GM23248 (cell line): ENCODE measurements around the gene CTR9. TPM values are rescaled to one million over a fixed set of nuclear protein-coding genes. Genes with fewer than 3 reads are reported as not detected.
A peak's percentile ranks its signal among the peaks of the same experiment; 100 is the strongest.

Source experiments
- DNase-seq: peaks from one replicate; pipeline ENCODE4 v3.0.0-alpha.2; 2015
- H2AFZ ChIP-seq: fragments of 200-600 bp; sonication (generic); 2 replicates; pipeline ENCODE4 v1.6.1; 2016; ENCODE audit warnings: antibody characterized with exemption
- H3F3A ChIP-seq: fragments of 200-600 bp; sonication (generic); 2 replicates; pipeline ENCODE4 v1.6.1; 2016; ENCODE audit warnings: mild to moderate bottlenecking, antibody characterized with exemption, mixed run types; ENCODE audit not compliant: insufficient read depth
- H3K27ac ChIP-seq: fragments of 200-600 bp; sonication (generic); 2 replicates; pipeline ENCODE4 v1.5.1; 2016; ENCODE audit warnings: mild to moderate bottlenecking
- H3K27me3 ChIP-seq: fragments of 200-600 bp; sonication (generic); replicated peaks from 2 replicates; pipeline ENCODE4 v1.6.1; 2016; ENCODE audit warnings: mild to moderate bottlenecking; ENCODE audit not compliant: insufficient read depth
- H3K36me3 ChIP-seq: fragments of 200-600 bp; sonication (generic); 2 replicates; pipeline ENCODE4 v1.6.1; 2016; ENCODE audit warnings: low read depth, mild to moderate bottlenecking
- H3K4me1 ChIP-seq: fragments of 200-600 bp; sonication (generic); 2 replicates; pipeline ENCODE4 v1.6.1; 2016; ENCODE audit warnings: mild to moderate bottlenecking; ENCODE audit not compliant: insufficient read depth
- H3K4me2 ChIP-seq: fragments of 200-600 bp; sonication (generic); one replicate; pipeline ENCODE4 v1.6.1; 2016; ENCODE audit warnings: mild to moderate bottlenecking; ENCODE audit not compliant: unreplicated experiment
- H3K4me3 ChIP-seq: fragments of 200-600 bp; sonication (generic); 2 replicates; pipeline ENCODE4 v1.5.1; 2016; ENCODE audit warnings: mild to moderate bottlenecking
- H3K79me2 ChIP-seq: fragments of 200-600 bp; sonication (generic); 2 replicates; pipeline ENCODE4 v1.6.1; 2016; ENCODE audit warnings: mild to moderate bottlenecking; ENCODE audit not compliant: insufficient read depth
- H3K9ac ChIP-seq: fragments of 200-600 bp; sonication (generic); 2 replicates; pipeline ENCODE4 v1.6.1; 2016; ENCODE audit warnings: mild to moderate bottlenecking
- H3K9me2 ChIP-seq: fragments of 200-600 bp; sonication (generic); 2 replicates; pipeline ENCODE4 v1.6.1; 2016; ENCODE audit warnings: mixed run types, mild to moderate bottlenecking, moderate library complexity; ENCODE audit not compliant: insufficient read depth
- H3K9me3 ChIP-seq: fragments of 200-600 bp; sonication (generic); one replicate; pipeline ENCODE4 v1.6.1; 2017; ENCODE audit warnings: low read depth
- H4K20me1 ChIP-seq: fragments of 200-600 bp; sonication (generic); 2 replicates; pipeline ENCODE4 v1.6.0; 2016; ENCODE audit not compliant: insufficient read depth
- EZH2 ChIP-seq: fragments of 200-600 bp; sonication (generic); IDR thresholded peaks from 2 replicates; pipeline ENCODE4 v1.6.1; 2018; ENCODE audit warnings: antibody characterized with exemption, mild to moderate bottlenecking; ENCODE audit not compliant: insufficient read depth, poor library complexity, severe bottlenecking
- EZH2phosphoT487 ChIP-seq: fragments of 200-600 bp; sonication (generic); IDR thresholded peaks from 2 replicates; pipeline ENCODE4 v1.6.1; 2018; ENCODE audit warnings: antibody characterized with exemption, moderate library complexity, mild to moderate bottlenecking, low read depth; ENCODE audit not compliant: insufficient read depth
- WGBS, 2 experiments: methylation state at CpG; one replicate each; pipeline ENCODE4 v1.1.6; 2015 to 2017; ENCODE audit warnings: low lambda C conversion rate in 2 of 2, low coverage in 1 of 2; ENCODE audit errors: missing lambda C conversion rate in 2 of 2; 5-methylcytosine and 5-hydroxymethylcytosine counted together
- in situ Hi-C: fragments of 300-500 bp; cut with MboI; formaldehyde crosslinking; loops from 2 replicates; pipeline ENCODE4 v1.15.0; 2020
- polyA plus RNA-seq: library from polyadenylated mRNA; unstranded; fragments of >200 nt; fragmentation: Nextera tagmentation; extraction: Ambion mirVana; gene quantifications from 2 replicates; pipeline ENCODE4 v1.2.1, GENCODE V29; 2016
- total RNA-seq: library from RNA; depleted of rRNA; stranded (reverse); fragments of >200 nt; shearing (Covaris generic); gene quantifications from 2 replicates; pipeline ENCODE4 v1.2.3, GENCODE V29; 2014

Gene CTR9
- total and polyA plus RNA-seq, 2 experiments from 2014 or later, result 20.2 to 32.3 TPM

DNA sequence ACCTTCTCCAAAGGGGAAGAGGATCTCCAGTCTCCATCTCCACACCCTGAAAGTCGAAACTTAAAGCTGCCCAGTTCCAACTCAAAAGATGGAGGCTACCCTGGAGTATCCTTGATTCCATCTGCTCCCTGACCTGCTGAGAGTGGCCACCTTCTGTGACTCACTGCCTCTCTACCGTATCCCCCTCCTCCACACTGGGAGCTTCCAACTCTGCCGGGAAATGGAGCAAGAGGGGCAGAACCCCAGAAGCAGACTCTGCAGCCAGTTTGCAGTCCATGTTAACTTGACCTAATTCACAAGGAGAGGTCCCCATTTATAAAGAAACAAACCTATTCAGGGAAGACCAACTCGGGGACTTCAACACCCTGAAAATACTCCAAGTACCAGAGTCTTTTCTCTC is 35.5 kb upstream of the CTR9 start:
- DNase-seq, result peak; percentile 40
- Histone ChIP-seq H3K27ac (no peak overlapping the region), H3K27me3 (no peaks in the 10 kb centered on the region), H3K9me3 (no peaks in the 10 kb centered on the region), H3K9ac (no peak overlapping the region), H3K36me3 (no peaks in the 10 kb centered on the region), H3K79me2 (no peaks in the 10 kb centered on the region), H2AFZ (peak overlapping the region; percentile 36), H4K20me1 (no peaks in the 10 kb centered on the region), H3K9me2 (no peaks in the 10 kb centered on the region), H3F3A (no peaks in the 10 kb centered on the region), H3K4me3 (no peak overlapping the region), H3K4me1 (peaks cover 15% of the 10 kb centered on the region), H3K4me2 (no peak overlapping the region)
- WGBS, 2 experiments, result 32 to 47% methylated on average over 4 of the region's 4 CpGs
- in situ Hi-C loops, result no loop called here
- TF ChIP-seq EZH2, result no peak

DNA sequence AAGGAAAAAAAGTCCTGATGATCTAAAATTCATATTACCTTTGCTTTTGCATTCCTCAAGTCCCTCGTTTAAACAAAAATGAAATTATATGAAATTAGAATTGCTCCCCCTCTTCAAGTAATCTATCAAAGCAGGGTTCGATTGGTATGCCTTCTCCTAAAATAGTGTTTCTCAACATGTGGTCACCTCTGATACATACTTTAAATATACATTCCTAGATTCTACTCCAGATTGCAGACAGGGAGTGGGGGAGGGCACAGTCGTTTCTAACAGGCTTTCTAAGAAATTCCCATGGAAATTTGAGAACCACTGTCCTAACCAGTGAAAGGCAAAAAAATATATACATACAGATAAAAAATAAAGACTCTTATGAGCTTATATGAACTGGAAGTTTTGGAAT is 34.9 kb upstream of the CTR9 start:
- Histone ChIP-seq H3K27ac (no peak overlapping the region), H4K20me1 (no peaks in the 10 kb centered on the region), H3K27me3 (no peaks in the 10 kb centered on the region), H3K9ac (no peak overlapping the region), H3K4me1 (peaks cover 15% of the 10 kb centered on the region), H3K79me2 (no peaks in the 10 kb centered on the region), H3K4me3 (no peak overlapping the region), H3K4me2 (no peak overlapping the region), H3K9me2 (no peaks in the 10 kb centered on the region), H3F3A (no peaks in the 10 kb centered on the region), H3K9me3 (no peaks in the 10 kb centered on the region), H3K36me3 (no peaks in the 10 kb centered on the region), H2AFZ (peak overlapping the region; percentile 36; the same call in 1 of the 2 replicates)
- 38 to 41% methylated on average over 3 of the region's 3 CpGs for WGBS, 2 experiments
- DNase-seq, result peak; percentile 45
- TF ChIP-seq EZH2phosphoT487, result no peak
- TF ChIP-seq EZH2, result no peak
- in situ Hi-C loops, result no loop called here

DNA sequence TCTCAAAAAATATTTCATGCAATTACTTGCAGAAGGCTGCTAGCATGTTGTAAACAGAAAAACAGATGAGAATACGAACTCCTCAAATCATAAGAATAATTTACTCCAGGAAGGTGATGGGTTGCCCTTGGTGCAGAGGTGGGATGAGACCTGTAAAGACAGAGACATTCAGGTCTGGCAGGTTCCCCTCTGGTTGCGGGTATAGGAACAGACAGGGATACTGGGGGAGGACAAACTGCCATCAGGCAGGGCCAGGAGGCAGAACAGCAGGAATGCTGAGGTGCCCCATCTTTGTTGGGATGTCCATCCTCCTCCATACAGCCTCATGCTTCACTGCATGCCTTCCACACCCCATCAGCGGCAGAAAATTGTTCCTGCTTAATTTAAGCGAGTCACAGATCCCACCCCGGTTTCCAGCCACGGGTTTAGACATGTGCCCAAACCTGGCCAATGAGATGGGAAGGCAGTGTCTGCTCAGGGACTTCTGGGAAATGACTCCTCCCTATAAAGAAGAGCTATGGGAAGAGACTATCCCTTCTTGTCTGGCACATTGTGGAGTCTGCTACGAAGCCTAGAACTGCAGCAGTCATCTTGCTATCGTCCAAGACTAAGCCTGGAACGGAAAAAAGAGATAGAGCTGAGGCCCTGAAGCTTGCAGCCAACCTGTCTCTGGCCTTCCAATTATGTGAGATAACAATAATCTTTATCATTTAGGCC is 34.3 kb upstream of the CTR9 start:
- no peak for TF ChIP-seq EZH2phosphoT487
- no peak for TF ChIP-seq EZH2
- 70 to 71% methylated on average over 9 of the region's 9 CpGs for WGBS, 2 experiments

DNA sequence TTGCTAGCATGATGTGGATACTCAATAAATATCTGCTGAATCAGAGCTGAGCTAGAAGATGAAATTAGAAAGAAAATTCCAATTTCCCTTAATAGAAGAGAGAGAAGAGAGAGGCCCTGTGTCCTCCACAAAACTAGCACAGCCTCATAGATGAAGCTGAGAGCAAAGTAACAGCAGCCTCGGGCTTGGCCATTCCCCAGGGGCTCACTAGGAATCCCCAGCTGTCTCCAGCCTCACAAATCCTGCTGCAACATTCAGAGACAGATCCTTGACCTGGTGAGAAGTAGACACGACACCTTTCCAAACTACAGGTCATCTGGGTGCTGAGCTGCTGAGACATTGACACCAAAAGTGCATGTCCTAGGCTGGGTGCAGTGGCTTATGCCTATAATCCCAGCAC is 31.4 kb upstream of the CTR9 start:
- no peaks in the 10 kb centered on the region for H3K79me2 ChIP-seq
- H3K9me2 ChIP-seq, result no peaks in the 10 kb centered on the region
- no peaks in the 10 kb centered on the region for H3K36me3 ChIP-seq
- no peak overlapping the region for H3K4me2 ChIP-seq
- TF ChIP-seq EZH2phosphoT487 (no peak), EZH2 (no peak)
- H3K27me3 ChIP-seq, result no peaks in the 10 kb centered on the region
- H3K4me3 ChIP-seq, result no peak overlapping the region
- DNase-seq, result no peak
- H4K20me1 ChIP-seq, result no peaks in the 10 kb centered on the region
- no peaks in the 10 kb centered on the region for H3F3A ChIP-seq
- 82% methylated on average over 2 of the region's 2 CpGs for WGBS, 2 experiments
- no peaks in the 10 kb centered on the region for H3K9me3 ChIP-seq
- H3K4me1 ChIP-seq, result peaks cover 15% of the 10 kb centered on the region
- H3K9ac ChIP-seq, result no peak overlapping the region
- H3K27ac ChIP-seq, result no peak overlapping the region
- in situ Hi-C loops, result no loop called here
- no peak overlapping the region for H2AFZ ChIP-seq

More for the DNA sequence above, 34.3 kb upstream of the CTR9 start:
- peak; percentile 31 for DNase-seq
- Histone ChIP-seq H3K36me3 (no peaks in the 10 kb centered on the region), H3K79me2 (no peaks in the 10 kb centered on the region), H3K27ac (no peak overlapping the region), H3K9me2 (no peaks in the 10 kb centered on the region), H3K9me3 (no peaks in the 10 kb centered on the region), H3K4me3 (no peak overlapping the region), H3K4me2 (no peak overlapping the region), H3K27me3 (no peaks in the 10 kb centered on the region), H3K4me1 (peaks cover 15% of the 10 kb centered on the region), H3K9ac (no peak overlapping the region), H4K20me1 (no peaks in the 10 kb centered on the region), H3F3A (no peaks in the 10 kb centered on the region), H2AFZ (no peak overlapping the region)
- in situ Hi-C loops, result no loop called here
